ENCODE data around the gene OGFOD3.
A peak's percentile ranks its signal among the peaks of the same experiment; 100 is the strongest.
"Not testable (repeated sequence)": the region's sequence is repeated elsewhere in the genome, so short reads cannot be mapped to it uniquely, and the experiment has no call there.

Gene OGFOD3, protein sequence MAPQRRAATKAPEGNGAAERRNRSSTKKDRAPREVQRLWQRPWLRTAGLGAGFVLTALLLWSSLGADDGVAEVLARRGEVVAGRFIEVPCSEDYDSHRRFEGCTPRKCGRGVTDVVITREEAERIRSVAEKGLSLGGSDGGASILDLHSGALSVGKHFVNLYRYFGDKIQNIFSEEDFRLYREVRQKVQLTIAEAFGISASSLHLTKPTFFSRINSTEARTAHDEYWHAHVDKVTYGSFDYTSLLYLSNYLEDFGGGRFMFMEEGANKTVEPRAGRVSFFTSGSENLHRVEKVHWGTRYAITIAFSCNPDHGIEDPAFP

DNA sequence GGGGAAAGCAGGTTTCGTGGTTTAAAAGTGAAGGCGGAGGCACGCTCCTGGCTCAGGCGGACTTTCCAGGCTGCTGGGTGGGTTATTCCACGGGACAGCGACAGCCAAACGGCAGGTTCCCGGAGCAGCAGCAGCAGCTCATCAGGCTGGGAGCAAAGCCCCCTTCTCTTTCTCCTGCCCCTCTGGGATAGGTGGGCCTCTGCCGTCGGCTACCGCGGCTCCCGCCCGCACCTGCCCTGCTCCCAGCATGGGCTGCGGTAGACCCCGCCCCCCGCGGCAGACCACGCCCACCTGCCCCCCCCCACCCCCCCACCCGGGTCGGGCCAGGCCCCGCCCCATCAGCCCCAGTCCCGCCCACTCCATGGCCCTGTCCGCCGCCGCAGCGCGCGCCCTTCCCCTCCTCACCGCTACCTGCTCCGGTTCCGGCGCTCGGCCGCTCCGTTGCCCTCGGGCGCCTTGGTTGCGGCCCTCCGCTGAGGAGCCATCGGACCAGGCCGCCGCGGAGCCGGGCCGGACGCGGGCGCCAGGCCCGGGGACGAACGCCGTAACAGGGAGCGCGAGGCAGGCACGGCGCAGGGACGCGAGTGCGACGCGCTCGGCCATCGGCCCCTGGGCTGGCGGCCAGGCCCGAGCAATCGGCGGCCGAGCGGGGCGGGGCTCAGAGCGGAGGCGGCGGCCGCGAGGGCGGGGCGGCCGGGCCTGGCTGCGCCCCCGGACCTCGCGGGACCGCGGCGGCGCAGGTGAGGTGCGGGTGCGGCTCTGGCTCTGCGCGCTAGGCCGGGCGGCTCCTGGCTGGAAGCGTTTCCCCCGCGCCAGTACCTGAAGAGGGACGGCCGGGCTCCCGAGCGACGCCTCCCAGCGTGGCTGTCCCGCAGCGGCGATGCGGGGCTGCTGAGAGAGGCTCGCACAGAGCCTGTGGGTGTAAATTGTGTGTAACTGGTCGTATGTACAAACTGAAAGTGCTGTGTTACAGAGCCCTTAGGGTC, at the start of gene OGFOD3, which contains the start of gene HEXD:
Gene OGFOD3, minus strand, starts transcription at position 586 of the 986 bp plus-strand sequence. Its CDS starts 101 bp downstream, at position 485.
Gene HEXD, plus strand, starts transcription at position 347 of the 986 bp plus-strand sequence. CDS start 1,453 bp downstream, outside the sequence.
- no peak for FAIRE-seq

DNA sequence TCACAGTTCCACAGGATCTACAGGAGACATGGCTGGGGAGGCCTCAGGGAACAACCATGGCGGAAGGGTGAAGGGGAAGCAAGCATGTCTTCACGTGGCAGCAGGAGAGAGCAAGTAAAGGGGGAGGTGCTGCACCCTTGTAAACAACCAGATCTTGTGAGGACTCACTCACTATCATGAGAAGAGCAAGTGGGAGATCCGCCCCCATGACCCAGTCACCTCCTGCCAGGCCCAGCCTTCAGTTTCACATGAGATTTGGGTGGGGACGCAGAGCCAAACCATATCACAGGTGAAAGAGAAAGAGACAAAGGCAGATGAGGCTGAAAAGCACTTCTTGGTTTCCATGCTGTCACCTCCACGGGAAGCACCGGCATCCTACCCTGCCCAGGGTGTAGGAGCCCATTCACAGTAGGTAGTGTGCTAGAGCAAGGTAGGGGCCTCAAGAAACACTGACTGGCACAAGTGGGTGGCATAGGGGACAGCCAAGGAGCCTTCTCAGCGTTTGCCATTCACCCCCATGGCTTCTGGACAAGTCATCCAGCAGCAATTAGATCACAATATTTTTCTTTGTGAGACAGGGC, 46.7 kb upstream of the OGFOD3 start:
- FAIRE-seq = no peak

DNA sequence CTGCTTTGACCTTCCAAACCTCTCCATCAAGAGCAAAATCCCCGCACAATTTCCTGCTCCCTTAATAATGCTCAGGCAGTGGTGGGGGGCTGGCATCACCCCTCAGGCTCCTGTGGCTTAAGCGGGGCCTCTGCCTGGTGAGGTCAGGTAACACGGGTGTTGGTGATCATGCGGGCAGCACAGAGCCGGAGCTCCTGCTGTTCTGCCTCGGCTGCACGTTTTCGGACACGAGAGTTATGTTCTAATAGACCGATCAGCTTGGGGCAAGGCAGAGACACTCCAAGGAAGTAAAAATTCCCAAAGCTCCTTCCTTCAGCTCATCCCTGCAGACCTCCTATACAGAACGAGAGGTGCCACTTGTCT, 46.2 kb upstream of the OGFOD3 start:
- FAIRE-seq = no peak

DNA sequence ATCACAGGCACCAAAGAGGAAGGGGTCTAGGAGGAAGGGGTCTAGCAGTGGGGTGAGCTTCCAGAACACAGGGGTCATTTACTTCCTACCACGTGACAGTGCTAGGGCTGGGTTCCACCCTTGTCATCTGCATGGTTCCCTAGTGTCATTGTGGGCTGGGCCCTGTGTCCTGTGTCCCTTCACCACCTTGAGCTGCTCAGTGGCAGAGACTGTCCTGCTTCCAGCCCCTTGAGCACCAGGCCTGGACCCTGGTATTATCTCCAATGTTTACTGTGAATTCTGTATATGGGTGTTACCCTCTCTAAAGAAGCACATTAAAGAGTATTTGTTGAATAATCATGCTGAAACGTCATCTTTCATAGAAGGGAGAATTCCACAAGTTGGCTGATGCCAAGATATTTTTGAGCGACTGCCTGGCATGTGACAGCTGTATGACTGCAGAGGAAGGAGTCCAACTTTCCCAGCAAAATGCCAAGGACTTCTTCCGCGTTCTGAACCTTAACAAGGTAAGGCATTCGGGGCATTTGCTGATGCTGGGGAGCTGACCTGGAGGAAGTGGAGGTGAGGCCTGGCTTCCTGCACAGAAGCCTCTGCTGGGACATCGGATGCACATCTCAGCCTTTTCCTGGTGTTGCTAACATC, 45.7 kb upstream of the OGFOD3 start:
- FAIRE-seq = no peak

DNA sequence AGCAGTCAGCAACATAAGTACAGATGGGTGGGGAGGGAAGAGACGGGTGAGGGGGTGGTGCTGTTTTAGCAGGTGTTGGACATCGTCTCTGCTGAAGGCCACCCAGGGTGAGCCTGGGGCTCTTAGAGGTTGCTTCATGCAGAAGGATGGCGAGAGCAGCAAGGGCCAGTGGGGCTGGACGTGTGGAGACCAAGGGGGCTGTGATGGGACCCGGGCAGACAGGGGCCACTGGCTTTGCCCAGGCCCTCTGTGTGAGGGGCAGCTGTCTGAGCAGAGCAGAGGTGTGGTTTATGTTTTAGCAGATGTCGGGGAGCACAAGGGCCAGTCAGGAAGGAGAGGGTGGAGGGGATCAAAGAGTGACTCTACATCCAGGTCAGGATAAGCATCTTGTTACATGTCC, 45.0 kb upstream of the OGFOD3 start:
- FAIRE-seq = no peak

DNA sequence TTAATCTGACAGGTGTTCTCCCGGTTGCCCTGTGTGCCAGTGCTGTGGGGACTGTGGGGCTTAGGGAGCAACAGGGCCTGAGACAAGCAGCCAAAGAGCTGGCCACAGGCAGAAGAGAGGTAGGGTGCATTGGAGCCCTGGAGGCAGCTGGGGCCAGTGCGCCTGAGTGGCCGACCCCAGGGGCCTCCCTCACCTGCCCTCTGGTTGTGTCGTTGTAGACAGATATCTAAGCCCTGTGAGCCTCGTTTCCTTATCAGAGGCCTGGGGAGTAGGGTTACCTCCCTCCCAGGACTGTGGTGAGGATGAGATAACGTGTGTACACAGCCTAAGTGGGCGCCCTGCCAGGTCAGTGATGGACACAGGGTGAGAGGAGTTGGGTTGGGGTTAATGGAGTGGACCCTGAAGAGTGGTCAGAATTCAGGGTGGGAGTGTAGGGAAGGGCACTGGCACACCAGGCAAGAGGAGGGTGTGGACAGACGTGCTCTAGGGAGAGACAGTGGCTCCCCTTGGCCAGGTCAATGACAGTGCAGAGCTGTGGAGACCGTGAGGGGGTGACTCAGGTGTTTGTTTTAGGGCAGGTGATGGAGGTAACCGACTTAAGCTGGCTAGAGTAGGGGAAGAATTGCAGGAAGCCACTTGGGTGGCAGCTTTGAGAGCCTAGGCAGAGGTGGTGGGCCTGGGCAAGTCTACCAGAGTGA, 43.6 kb upstream of the OGFOD3 start:
- FAIRE-seq = no peak

DNA sequence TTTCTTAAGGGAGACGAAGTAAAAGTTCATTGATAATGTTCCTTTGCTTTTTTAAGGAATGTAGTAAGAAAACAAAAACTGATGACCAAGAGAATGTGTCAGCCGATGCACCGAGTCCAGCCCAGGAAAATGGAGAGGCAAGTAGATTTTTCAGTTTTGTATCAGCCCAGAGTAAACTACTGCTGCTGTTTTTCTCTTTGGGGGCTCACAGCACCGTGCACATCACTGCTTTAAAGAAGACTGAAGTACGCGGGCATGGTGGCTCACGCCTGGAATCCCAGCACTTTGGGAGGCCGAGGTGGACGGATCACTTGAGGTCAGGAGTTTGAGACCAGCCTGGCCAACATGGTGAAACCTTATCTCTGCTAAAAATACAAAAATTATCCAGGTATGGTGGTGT, 41.5 kb upstream of the OGFOD3 start:
- not testable (repeated sequence) for FAIRE-seq

DNA sequence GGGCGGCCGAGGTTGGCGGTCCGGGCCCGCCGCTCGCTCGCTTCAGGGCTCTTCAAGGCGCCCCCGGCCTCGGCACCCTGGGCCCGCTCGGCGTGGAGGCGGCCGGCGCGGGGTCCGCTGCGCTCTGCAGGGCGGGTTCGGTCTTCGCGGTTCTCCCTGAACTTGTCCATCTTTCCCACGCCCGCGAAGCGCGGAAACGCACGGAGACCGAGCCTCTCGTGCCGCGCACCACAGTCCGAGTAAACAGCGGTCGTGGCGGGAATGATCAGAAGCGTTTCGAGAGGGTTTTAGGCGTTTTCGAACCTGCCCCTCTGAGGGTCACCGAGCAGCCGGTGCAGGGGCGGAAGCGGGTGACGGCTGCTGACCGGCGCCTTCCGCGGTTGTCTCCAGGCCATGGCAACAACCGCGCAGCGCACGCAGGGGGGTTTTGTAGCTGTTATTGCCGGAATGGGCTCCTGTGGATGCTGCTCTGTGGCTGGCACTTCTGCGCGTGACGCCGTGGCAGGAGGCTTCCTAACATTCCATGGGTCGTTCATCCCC, 40.6 kb upstream of the OGFOD3 start:
- FAIRE-seq = no peak

DNA sequence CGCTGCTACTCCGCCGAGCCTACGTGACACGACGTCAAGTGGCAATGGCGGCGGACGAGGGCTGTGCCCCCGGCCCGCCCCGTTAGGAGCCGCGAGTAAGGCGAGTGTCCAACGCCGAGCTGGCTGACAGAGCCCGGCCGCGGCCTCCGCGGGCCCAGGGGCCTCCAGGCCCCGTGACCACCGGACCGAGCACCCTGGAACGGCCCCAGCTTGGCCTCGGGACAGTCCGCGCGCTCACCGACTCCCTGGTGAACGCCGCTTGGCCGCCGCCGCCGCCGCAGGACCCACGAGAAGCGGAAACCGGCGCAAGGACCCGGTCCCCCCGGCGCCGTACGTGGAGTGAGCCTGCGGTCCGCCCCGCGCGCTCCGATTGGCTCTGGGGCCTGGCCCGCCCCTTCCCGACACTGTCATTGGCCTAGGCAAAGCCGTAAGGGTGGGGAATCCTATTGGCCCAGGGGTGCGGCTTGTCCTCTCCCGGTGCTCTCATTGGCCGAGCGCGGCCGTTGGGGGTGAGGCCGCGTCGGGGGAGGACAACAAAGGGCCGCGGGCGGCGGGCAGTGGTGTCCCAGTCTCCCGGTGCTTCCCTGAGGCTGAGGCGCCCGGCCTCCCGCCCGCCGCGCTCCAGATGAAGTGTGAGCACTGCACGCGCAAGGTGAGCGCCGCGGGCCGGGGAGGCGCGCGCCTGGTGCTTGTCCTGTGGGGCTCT, 39.9 kb upstream of the OGFOD3 start, which contains the start of gene NARF:
Gene NARF, plus strand, starts transcription at position 563 of the 706 bp plus-strand sequence. Its CDS starts 63 bp downstream, at position 626.
- FAIRE-seq = peak; percentile 77

DNA sequence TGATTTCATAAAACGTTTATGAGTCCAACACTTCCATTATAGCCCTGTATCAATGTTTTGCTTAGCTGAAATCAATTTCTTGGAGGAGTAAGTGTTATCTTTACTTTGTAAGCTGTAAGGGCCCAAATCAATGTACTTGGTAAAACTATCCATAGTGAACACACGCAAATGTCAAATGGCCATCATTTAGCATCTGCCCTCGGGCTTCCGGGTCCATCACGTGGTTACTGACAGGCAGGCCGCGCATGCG, 39.5 kb upstream of the OGFOD3 start:
- no peak for FAIRE-seq

DNA sequence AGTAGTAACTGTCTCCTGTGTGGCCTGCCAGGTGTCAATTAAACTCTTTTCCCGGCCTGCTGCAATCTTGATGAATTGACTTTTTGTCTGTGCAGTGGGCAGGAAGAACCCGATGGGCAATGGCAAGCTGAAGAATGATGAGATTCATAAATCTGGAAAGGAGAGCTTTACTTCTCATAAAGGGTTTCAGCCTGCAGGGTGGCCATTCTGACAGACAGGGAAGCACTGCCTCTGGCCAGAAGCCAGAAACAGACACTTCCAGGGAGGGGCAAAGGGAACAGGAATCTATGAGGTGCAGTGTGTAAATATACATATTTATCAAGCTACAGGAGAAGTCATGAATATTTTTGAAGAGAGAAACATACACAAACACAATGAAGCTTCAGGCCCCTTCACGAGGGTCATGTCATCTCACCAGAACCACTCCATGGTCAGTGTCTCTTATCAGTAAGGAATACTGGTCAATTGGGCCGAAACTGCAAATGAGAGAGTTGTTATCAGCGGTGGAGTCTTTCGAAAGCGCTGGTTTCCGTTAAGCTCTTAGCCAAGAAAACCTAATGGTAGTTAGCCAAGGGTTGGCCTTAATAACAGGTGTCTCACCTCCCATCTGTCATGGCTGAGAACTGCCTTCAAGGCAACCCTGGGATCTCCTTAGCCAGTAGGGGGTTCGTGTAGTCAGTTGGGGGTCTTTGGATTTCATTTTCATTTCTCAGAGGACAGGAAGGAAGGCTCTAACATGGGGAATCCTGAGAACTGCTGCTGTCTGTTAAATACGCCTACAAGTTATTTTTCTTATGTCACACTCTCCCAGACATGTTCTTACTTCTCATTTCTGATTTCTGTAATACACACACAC, 38.9 kb upstream of the OGFOD3 start:
- FAIRE-seq = no peak

DNA sequence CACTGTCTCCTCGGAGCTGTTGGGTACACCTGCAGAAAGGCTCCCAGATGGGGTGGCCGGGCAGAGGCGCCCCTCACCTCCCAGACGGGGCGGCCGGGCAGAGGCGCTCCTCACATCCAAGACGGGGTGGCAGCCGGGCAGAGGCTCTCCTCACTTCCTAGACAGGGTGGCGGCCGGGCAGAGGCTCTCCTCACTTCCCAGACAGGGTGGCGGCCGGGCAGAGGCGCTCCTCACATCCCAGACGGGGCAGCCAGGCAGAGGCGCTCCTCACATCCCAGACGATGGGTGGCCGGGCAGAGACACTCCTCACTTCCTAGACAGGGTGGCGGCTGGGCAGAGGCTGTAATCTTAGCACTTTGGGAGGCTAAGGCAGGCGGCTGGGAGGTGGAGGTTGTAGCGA, 35.3 kb upstream of the OGFOD3 start:
- not testable (repeated sequence) for FAIRE-seq

DNA sequence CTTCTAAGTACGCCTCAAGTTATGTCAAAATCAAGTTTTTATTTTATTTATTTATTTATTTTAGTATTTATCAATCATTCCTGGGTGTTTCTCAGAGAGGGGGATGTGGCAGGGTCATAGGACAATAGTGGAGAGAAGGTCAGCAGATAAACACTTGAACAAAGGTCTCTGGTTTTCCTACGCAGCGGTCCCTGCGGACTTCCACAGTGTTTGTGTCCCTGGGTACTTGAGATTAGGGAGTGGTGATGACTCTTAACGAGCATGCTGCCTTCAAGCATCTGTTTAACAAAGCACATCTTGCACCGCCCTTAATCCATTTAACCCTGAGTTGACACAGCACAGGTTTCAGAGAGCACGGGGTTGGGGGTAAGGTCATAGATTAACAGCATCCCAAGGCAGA, 34.8 kb upstream of the OGFOD3 start:
- not testable (repeated sequence) for FAIRE-seq

DNA sequence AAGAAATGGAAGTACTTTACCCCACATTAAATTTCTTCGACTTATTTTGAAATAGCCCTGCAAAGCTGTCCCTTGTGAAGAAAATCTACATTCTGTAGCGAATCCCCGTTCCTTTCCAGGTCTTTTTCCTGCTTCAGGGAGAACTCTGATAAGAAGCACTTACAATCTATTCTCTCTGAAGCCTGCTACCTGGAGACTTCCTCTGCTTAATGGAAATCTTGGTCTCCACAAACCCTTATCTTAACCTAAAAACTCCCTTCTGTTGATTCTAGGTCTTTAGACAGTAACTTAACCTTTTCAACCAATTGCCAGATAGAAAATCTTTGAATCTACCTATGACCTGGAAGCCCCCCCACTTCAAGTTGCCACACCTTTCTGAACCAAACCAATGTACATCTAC, 33.8 kb upstream of the OGFOD3 start:
- no peak for FAIRE-seq

DNA sequence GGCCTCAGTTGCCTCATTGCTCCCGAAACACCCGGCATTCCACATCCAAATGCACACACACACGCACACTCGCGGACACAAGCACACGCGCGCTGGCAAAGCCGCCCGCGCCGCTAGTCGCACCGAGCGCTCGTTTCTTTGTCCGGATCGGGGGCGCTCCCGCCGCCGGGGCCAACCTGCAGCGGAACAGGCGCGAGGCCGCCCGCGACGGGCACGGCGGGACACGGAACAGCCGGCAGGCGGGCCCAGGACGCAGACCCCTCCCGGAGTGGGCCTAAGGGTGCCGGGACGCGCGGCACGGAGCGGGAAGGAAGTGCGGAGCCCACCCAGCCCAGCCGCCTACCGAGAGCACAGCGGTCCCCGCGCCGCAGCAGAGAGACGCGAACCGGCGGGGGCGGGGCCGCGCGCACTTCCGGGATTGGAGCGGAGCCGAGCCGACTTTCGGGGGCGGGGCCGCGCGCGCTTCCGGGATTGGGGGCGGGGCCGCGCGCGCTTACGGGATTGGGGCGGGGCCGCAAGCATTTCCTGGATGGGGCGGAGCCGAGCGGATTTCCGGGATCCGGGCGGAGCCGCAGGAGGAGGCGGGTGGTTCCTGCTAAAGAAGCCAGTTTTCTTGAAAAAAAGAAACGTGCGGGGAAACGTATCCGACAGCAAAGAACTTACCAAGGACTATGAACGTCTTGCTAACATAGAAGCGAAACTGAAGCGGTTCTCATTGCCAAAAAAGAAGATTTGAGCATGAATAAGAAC, 32.1 kb upstream of the OGFOD3 start, which contains the start of gene CYBC1:
Gene CYBC1, minus strand, starts transcription at position 396 of the 750 bp plus-strand sequence. CDS start 1,498 bp downstream, outside the sequence.
- FAIRE-seq = no peak

DNA sequence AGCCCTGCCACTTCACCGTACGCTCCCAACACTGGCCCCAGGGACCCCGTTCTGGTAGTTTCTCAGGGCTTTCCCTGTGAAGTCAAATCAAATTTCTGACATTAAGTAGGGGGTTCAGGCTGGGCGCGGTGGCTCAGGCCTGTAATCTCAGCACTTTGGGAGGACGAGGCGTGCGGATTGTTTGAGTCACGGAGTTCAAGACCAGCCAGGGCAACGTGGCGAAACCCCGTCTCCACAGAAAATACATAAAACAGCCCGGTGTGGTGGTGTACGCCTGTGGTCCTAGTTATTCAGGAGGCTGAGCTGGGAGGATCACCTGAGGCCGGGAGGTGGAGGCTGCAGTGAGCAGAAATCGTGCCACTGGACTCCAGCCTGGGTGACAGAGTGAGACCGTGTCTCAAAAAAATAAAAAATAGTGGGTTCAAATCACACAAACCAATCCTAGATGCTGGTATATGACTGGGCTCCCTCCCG, 31.5 kb upstream of the OGFOD3 start:
- no peak for FAIRE-seq

DNA sequence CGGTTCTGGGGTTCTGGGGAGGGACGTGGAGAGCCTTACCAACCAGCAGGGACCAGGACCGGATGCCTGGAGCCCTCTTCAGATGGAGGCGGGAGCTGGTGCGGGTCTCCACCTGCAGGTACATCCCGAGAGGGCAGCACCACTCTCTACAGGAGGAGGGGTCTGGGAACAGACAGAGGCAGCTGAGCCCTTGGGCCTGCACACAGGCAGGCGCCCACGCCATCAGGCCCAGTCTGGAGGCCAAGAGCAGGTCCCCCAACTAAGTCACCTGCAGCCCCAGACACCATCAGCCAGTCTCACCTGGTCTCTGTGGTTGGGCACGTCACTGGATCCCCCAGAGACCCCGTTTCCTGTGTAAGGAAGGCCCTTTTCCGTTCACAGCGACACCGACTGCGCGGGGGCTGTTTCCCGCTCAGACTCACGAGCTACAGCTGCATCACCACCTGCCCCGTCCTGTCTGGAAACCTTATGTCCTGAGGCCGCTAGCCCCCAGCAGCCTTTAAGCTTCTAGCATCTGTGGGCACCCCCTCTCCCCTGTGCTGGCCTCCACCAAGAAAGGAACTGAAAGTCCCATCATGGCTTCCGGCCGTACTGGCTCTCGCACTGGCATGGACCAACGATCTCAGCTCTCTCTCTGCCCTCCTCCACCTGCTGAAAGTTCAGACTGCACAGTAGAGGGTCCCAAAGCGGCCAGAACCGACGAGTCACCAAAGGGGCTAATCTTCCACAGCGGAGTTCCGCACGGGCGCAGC, 30.9 kb upstream of the OGFOD3 start:
- FAIRE-seq = no peak

DNA sequence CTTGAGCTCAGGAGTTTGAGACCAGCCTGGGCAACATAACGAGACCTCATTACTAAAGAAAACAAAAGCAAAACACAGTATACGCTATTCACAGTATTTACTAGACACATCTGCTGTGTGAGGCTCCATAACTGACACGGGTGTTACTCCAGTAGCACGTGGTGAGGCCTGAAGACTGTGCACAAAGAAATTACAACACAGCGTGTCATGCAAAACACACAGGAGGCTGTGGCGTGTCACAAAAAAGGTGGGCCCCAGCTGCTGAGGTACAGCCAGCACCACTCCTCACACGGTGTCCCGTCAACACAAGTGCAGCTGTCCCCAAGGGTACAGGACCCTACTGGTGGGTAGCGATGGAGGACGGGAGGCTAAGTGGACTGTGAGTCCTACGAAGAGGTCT, 29.5 kb upstream of the OGFOD3 start:
- no peak for FAIRE-seq

DNA sequence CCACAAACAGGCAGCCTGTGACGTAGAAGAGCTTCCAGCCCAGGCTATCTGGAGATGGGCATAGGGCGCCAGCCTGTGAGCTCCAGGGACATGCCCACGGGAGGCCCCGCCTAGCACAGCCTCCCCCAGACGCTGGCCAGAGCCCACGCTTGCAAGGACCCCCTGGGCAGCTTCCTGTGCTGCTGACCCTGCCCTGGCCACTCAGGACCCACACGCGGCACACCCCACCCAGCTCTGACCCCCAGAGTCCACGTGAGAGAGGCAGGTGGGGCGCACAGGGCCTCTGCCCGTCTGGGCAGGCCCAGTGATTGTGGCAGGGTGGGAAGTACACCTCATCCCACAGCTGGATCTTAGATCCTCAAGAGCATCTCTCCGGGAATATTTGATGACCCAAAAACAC, 28.3 kb upstream of the OGFOD3 start:
- FAIRE-seq = no peak
